Kidney (tissue), 14 donors: Measurements from ENCODE around the gene ZFP1. TPM values are rescaled to one million over a fixed set of nuclear protein-coding genes. Genes with fewer than 3 reads are reported as not detected.
"Not testable (repeated sequence)": the region's sequence is repeated elsewhere in the genome, so short reads cannot be mapped to it uniquely, and the experiment has no call there.

Experiments
- DNase-seq, 5 donors: peaks; one replicate each; pipeline ENCODE4 v3.0.0-alpha.2; 2013 to 2020
- FAIRE-seq: peaks from 2 replicates; lab custom pipeline; 2012; peaks lifted over from hg19 to GRCh38; lab: Jason Lieb, UNC
- H3K27ac ChIP-seq, 2 donors: one replicate each; pipeline ENCODE4 v1.7.0; 2013; ENCODE audit warnings: low read depth in 2 of 2, low read length in 2 of 2, inconsistent platforms in 1 of 2
- H3K27me3 ChIP-seq: one replicate; pipeline ENCODE4 v1.7.1; 2013; ENCODE audit warnings: low read length, inconsistent platforms; ENCODE audit not compliant: control insufficient read depth, insufficient read depth
- H3K36me3 ChIP-seq, 3 donors: one replicate each; pipeline versions ENCODE4 v1.7.0 to v1.7.1; 2013; ENCODE audit warnings: low read length in 3 of 3, control low read depth in 1 of 3, inconsistent platforms in 1 of 3; ENCODE audit not compliant: insufficient read depth in 3 of 3, control insufficient read depth in 2 of 3
- H3K4me1 ChIP-seq, 3 donors: one replicate each; pipeline versions ENCODE4 v1.7.0 to v1.7.1; 2013; ENCODE audit warnings: low read length in 3 of 3, inconsistent platforms in 1 of 3, low read depth in 1 of 3; ENCODE audit not compliant: control insufficient read depth in 2 of 3, insufficient read depth in 2 of 3
- H3K4me3 ChIP-seq, 3 donors: one replicate each; pipeline versions ENCODE4 v1.7.0 to v1.8.1; 2013; ENCODE audit warnings: low read length in 3 of 3, control low read depth in 1 of 3, inconsistent platforms in 1 of 3
- H3K9ac ChIP-seq, 3 donors: one replicate each; pipeline versions ENCODE4 v1.7.0 to v1.7.1; 2013; ENCODE audit warnings: low read length in 3 of 3, control low read depth in 1 of 3, inconsistent platforms in 1 of 3
- H3K9me3 ChIP-seq, 3 donors: one replicate each; pipeline versions ENCODE4 v1.7.0 to v1.7.1; 2013; ENCODE audit warnings: low read length in 3 of 3, control low read depth in 1 of 3, inconsistent platforms in 1 of 3; ENCODE audit not compliant: control insufficient read depth in 2 of 3, insufficient read depth in 1 of 3
- intact Hi-C: fragments of 100-400 bp; cut with DNase I; formaldehyde crosslinking; loops from one replicate; pipeline ENCODE4 v1.11.1; 2022
- polyA plus RNA-seq: library from polyadenylated mRNA; stranded (reverse); fragments of 350-450 nt; fragmentation: Illumina TruSeq; extraction: RNeasy Lipid Tissue Mini Kit (QIAGEN cat#74804); gene quantifications from one replicate; pipeline ENCODE4 v1.2.3, GENCODE V29; 2014; ENCODE audit warnings: low read depth, low replicate concordance; ENCODE audit not compliant: insufficient read depth
- total RNA-seq: library from RNA; stranded (reverse); fragmentation: NEBNext Ultra II Directional; extraction: Animal tissue kit (Norgen Biotek cat#: 25700); gene quantifications from one replicate; pipeline ENCODE4 v1.2.1, GENCODE V29; 2021
- TF ChIP-seq, protein P1 (sequence below): IDR thresholded peaks from 3 replicates; pipeline ENCODE4 v1.5.1; 2012; ENCODE audit warnings: mild to moderate bottlenecking, moderate library complexity, borderline replicate concordance; ENCODE audit not compliant: insufficient read depth; ENCODE audit errors: extremely low read depth
- donor health status: control.
- donor health status: control.
- donor health status: control.
- donor health status: control.
- donor health status: control.
- donor health status: DM: yes; HTN: yes; CAD: no.
- donor health status: Normal renal cell carcinoma (clear cell type).

ZFP1 gene
- total and polyA plus RNA-seq, 2 donors from 2014 or later = 4.6 to 9.2 TPM

DNA sequence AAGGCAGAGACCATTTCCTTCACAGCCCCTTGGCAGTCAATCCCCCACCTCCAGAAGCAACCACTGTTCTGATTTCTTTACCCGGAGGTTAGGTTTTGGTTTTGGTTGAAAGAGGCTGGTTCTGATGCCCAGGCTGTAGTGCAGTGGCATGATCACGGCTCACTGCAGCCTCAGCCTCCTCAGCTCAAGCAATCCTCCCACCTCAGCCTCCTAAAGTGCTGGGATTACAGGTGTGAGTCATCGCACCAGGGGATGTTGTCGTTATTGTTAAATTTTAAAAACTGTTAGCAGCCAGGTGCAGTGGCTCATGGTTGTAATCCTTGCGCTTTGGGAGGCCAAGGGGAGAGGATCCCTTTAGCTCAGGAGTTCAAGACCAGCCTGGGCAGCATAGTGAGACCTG, 61.6 kb downstream of the ZFP1 start:
- Histone ChIP-seq H3K27me3 (no peaks in the 10 kb centered on the region), H3K36me3 (no peaks in the 10 kb centered on the region), H3K27ac (no peak overlapping the region), H3K9me3 (no peaks in the 10 kb centered on the region), H3K9ac (no peak overlapping the region), H3K4me3 (no peak overlapping the region), H3K4me1 (no peaks in the 10 kb centered on the region)
- DNase-seq (no peak), FAIRE-seq (no peak)
- intact Hi-C loops = no loop called here
- TF ChIP-seq, protein P1, sequence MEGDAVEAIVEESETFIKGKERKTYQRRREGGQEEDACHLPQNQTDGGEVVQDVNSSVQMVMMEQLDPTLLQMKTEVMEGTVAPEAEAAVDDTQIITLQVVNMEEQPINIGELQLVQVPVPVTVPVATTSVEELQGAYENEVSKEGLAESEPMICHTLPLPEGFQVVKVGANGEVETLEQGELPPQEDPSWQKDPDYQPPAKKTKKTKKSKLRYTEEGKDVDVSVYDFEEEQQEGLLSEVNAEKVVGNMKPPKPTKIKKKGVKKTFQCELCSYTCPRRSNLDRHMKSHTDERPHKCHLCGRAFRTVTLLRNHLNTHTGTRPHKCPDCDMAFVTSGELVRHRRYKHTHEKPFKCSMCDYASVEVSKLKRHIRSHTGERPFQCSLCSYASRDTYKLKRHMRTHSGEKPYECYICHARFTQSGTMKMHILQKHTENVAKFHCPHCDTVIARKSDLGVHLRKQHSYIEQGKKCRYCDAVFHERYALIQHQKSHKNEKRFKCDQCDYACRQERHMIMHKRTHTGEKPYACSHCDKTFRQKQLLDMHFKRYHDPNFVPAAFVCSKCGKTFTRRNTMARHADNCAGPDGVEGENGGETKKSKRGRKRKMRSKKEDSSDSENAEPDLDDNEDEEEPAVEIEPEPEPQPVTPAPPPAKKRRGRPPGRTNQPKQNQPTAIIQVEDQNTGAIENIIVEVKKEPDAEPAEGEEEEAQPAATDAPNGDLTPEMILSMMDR = no peak

DNA sequence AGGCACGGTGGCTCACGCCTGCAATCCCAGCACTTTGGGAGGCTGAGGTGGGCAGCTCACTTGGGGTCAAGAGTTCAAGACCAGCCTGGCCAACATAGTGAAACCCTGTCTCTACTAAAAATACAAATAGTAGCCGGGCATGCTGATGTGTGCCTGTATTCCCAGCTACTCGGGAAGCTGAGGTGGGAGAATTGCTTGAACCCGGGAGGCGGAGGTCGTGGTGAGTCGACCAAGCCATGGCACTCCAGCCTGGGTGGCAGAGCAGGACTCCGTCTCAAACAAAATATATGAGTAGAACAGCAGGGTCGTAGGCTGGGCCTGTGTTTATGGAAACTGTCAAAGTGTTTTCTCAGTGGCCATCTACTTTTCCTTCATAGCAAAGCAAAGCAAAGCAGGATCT, 63.0 kb downstream of the ZFP1 start:
- H3K4me1 ChIP-seq, DNase-seq, H3K9ac ChIP-seq, H3K27ac ChIP-seq, H3K36me3 ChIP-seq, H3K27me3 ChIP-seq, intact Hi-C loops, H3K9me3 ChIP-seq, FAIRE-seq, H3K4me3 ChIP-seq: not testable (repeated sequence)

DNA sequence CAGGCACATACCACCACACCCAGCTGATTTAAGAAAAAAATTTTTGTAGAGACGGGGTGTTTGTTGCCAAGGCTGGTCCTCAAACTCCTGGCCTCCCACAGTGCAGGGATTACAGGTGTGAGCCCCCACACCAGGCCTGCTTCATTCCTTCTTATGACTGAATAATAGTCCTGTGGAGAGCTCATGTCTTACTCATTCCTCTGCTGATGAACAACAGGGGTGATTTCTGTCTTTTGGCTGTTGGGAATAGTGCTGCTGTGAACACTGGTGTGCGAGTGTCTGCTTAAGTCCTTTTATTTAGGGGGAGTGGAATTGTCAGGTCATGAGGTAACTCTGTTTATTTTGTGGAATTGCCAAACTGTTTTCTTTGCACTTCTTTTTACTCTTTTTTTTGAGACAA, 67.8 kb downstream of the ZFP1 start:
- no peak overlapping the region for H3K4me3 ChIP-seq
- no peaks in the 10 kb centered on the region for H3K9me3 ChIP-seq
- no peak overlapping the region for H3K27ac ChIP-seq
- H3K4me1 ChIP-seq = no peaks in the 10 kb centered on the region
- TF ChIP-seq, protein P1 = no peak
- no peaks in the 10 kb centered on the region for H3K36me3 ChIP-seq
- intact Hi-C loops = no loop called here
- DNase-seq = no peak
- H3K9ac ChIP-seq = no peak overlapping the region
- no peaks in the 10 kb centered on the region for H3K27me3 ChIP-seq
- FAIRE-seq = no peak

DNA sequence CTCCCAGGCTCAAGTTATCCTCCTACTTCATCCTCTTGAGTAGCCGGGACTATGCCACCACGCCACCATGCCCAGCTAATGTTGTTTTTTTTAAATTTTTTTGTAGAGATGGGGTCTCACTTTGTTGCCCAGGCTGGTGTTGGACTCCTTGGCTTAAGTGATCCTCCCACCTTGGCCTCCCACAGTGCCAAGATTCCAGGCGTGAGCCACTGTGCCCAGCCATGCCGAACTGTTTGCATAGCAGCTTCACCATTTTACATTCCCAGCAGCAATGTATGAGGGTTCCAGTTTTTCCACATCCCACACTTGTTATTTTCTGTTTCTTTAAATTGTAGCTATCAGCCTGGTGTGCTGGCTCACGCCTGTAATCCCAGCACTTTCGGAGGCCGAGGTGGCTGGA, 68.3 kb downstream of the ZFP1 start:
- Histone ChIP-seq H3K9ac (no peak overlapping the region), H3K27me3 (no peaks in the 10 kb centered on the region), H3K4me3 (no peak overlapping the region), H3K36me3 (no peaks in the 10 kb centered on the region), H3K9me3 (no peaks in the 10 kb centered on the region), H3K4me1 (no peaks in the 10 kb centered on the region), H3K27ac (no peak overlapping the region)
- TF ChIP-seq, protein P1 = no peak
- no peak for DNase-seq
- intact Hi-C loops = no loop called here
- FAIRE-seq = no peak
